ENCODE results near the gene AFAP1L2. TPM values are rescaled to one million over a fixed set of nuclear protein-coding genes. Genes with fewer than 3 reads are reported as not detected.

Gene AFAP1L2
- total RNA-seq: 1 to 10 TPM; 3.8 to 5.0 TPM

- Mint-ChIP-seq H3K4me3 (peak within 1 kb of the TSS; percentile 63), H3K27me3 (peaks cover 53% of the 10 kb centered on the region), H3K36me3 (no peaks in the 10 kb centered on the region), H3K27ac (no peak within 1 kb of the TSS), H3K4me1 (peaks cover 11% of the 10 kb centered on the region), H3K9me3 (no peaks in the 10 kb centered on the region)
- ATAC-seq (ENCODE audit: low read depth): peak; percentile 68
- DNase-seq: peak; percentile 43
- POLR2A ChIA-PET: no interaction called here
Measured at GRCh38 chr10:114404171-114405010, at the start of gene AFAP1L2. Gene AFAP1L2 (minus strand): TSS chr10:114404502. CDS start chr10:114404455, 47 bp downstream.

GRCh38 chr10:114453576-114453975, 49.3 kb upstream of the AFAP1L2 start:
- Mint-ChIP-seq H3K27ac (no peak overlapping the region), H3K4me1 (no peaks in the 10 kb centered on the region), H3K27me3 (no peaks in the 10 kb centered on the region), H3K4me3 (no peak overlapping the region), H3K9me3 (no peaks in the 10 kb centered on the region), H3K36me3 (peaks cover 25% of the 10 kb centered on the region)
- POLR2A ChIA-PET: no interaction called here
- ATAC-seq (ENCODE audit: low read depth) (no peak), DNase-seq (no peak)

GRCh38 chr10:114448897-114449296, 44.6 kb upstream of the AFAP1L2 start:
- DNase-seq (no peak), ATAC-seq (ENCODE audit: low read depth) (no peak)
- Mint-ChIP-seq H3K27ac (no peak overlapping the region), H3K9me3 (no peaks in the 10 kb centered on the region), H3K27me3 (no peaks in the 10 kb centered on the region), H3K4me1 (no peaks in the 10 kb centered on the region), H3K4me3 (no peak overlapping the region), H3K36me3 (peaks cover 33% of the 10 kb centered on the region)
- POLR2A ChIA-PET: no interaction called here

GRCh38 chr10:114445332-114445731, 41.0 kb upstream of the AFAP1L2 start:
- Mint-ChIP-seq H3K36me3 (peaks cover 23% of the 10 kb centered on the region), H3K4me1 (no peaks in the 10 kb centered on the region), H3K9me3 (no peaks in the 10 kb centered on the region), H3K27me3 (no peaks in the 10 kb centered on the region), H3K27ac (no peak overlapping the region), H3K4me3 (no peak overlapping the region)
- POLR2A ChIA-PET: no interaction called here
- no peak for DNase-seq
- ATAC-seq (ENCODE audit: low read depth): no peak

- Mint-ChIP-seq H3K27ac (peak overlapping the region; percentile 40), H3K36me3 (peaks cover 25% of the 10 kb centered on the region)
Measured at GRCh38 chr10:114444819-114445218, 40.5 kb upstream of the AFAP1L2 start.

GRCh38 chr10:114442091-114442630, 37.9 kb upstream of the AFAP1L2 start:
- no peak overlapping the region for H3K27ac Mint-ChIP-seq
- H3K4me3 Mint-ChIP-seq: no peak overlapping the region
- no peaks in the 10 kb centered on the region for H3K9me3 Mint-ChIP-seq
- POLR2A ChIA-PET: no interaction called here
- H3K4me1 Mint-ChIP-seq: no peaks in the 10 kb centered on the region
- H3K27me3 Mint-ChIP-seq: no peaks in the 10 kb centered on the region
- peaks cover 32% of the 10 kb centered on the region for H3K36me3 Mint-ChIP-seq
- ATAC-seq (ENCODE audit: low read depth): no peak
- DNase-seq: no peak

More at GRCh38 chr10:114444819-114445218, 40.5 kb upstream of the AFAP1L2 start:
- Mint-ChIP-seq H3K27me3 (no peaks in the 10 kb centered on the region), H3K9me3 (no peaks in the 10 kb centered on the region), H3K4me1 (no peaks in the 10 kb centered on the region), H3K4me3 (no peak overlapping the region)
- POLR2A ChIA-PET: no interaction called here
- DNase-seq (no peak), ATAC-seq (ENCODE audit: low read depth) (no peak)

- no peaks in the 10 kb centered on the region for H3K4me1 Mint-ChIP-seq
- ATAC-seq (ENCODE audit: low read depth): no peak
- H3K27me3 Mint-ChIP-seq: no peaks in the 10 kb centered on the region
- POLR2A ChIA-PET: no interaction called here
- no peak for DNase-seq
- peaks cover 34% of the 10 kb centered on the region for H3K36me3 Mint-ChIP-seq
- H3K9me3 Mint-ChIP-seq: no peaks in the 10 kb centered on the region
- no peak overlapping the region for H3K4me3 Mint-ChIP-seq
- no peak overlapping the region for H3K27ac Mint-ChIP-seq
Measured at GRCh38 chr10:114441107-114441506, 36.8 kb upstream of the AFAP1L2 start.

- Mint-ChIP-seq H3K36me3 (peaks cover 42% of the 10 kb centered on the region), H3K27ac (no peak overlapping the region), H3K9me3 (no peaks in the 10 kb centered on the region), H3K27me3 (no peaks in the 10 kb centered on the region), H3K4me1 (peaks cover 2% of the 10 kb centered on the region), H3K4me3 (no peak overlapping the region)
- ATAC-seq (ENCODE audit: low read depth) (no peak), DNase-seq (no peak)
- POLR2A ChIA-PET: no interaction called here
Measured at GRCh38 chr10:114437473-114438292, 33.4 kb upstream of the AFAP1L2 start.

- H3K36me3 Mint-ChIP-seq: peaks cover 46% of the 10 kb centered on the region
- POLR2A ChIA-PET: no interaction called here
- H3K27ac Mint-ChIP-seq: no peak overlapping the region
Measured at GRCh38 chr10:114436941-114437340, 32.6 kb upstream of the AFAP1L2 start.

GRCh38 chr10:114432566-114433093, 28.3 kb upstream of the AFAP1L2 start:
- Mint-ChIP-seq H3K27me3 (no peaks in the 10 kb centered on the region), H3K27ac (no peak overlapping the region), H3K36me3 (peaks cover 32% of the 10 kb centered on the region)

More at GRCh38 chr10:114436941-114437340, 32.6 kb upstream of the AFAP1L2 start:
- Mint-ChIP-seq H3K27me3 (no peaks in the 10 kb centered on the region), H3K4me3 (no peak overlapping the region), H3K9me3 (no peaks in the 10 kb centered on the region), H3K4me1 (peaks cover 3% of the 10 kb centered on the region)
- DNase-seq (no peak), ATAC-seq (ENCODE audit: low read depth) (no peak)

GRCh38 chr10:114431414-114432135, 27.3 kb upstream of the AFAP1L2 start:
- DNase-seq (no peak), ATAC-seq (ENCODE audit: low read depth) (no peak)
- H3K27me3 Mint-ChIP-seq: no peaks in the 10 kb centered on the region
- no peak overlapping the region for H3K27ac Mint-ChIP-seq
- H3K9me3 Mint-ChIP-seq: no peaks in the 10 kb centered on the region
- H3K4me1 Mint-ChIP-seq: peaks cover 3% of the 10 kb centered on the region
- POLR2A ChIA-PET: no interaction called here
- peaks cover 32% of the 10 kb centered on the region for H3K36me3 Mint-ChIP-seq
- no peak overlapping the region for H3K4me3 Mint-ChIP-seq

More at GRCh38 chr10:114432566-114433093, 28.3 kb upstream of the AFAP1L2 start:
- Mint-ChIP-seq H3K9me3 (no peaks in the 10 kb centered on the region), H3K4me1 (peaks cover 3% of the 10 kb centered on the region), H3K4me3 (no peak overlapping the region)
- POLR2A ChIA-PET: no interaction called here
- DNase-seq (no peak), ATAC-seq (ENCODE audit: low read depth) (no peak)

- DNase-seq (no peak), ATAC-seq (ENCODE audit: low read depth) (no peak)
- Mint-ChIP-seq H3K9me3 (no peaks in the 10 kb centered on the region), H3K27me3 (no peaks in the 10 kb centered on the region), H3K27ac (no peak overlapping the region), H3K36me3 (peaks cover 27% of the 10 kb centered on the region), H3K4me3 (no peak overlapping the region), H3K4me1 (peaks cover 3% of the 10 kb centered on the region)
- POLR2A ChIA-PET: no interaction called here
Measured at GRCh38 chr10:114430688-114431413, 26.5 kb upstream of the AFAP1L2 start.
